ENCODE measurements around the gene GID8. TPM values are rescaled to one million over a fixed set of nuclear protein-coding genes. Genes with fewer than 3 reads are reported as not detected.

Gene GID8
- total and polyA plus RNA-seq, 9 of the 15 experiments (the other 6 are each of a cell fraction or from before 2014, with no cell fraction given) = 7.5 to 31.6 (median 22.2) TPM

- no peak for TF ChIP-seq FOXA3 (CRISPR knock-in tag; conservative IDR thresholded peaks at IDR 0.05 in 1 of 2, IDR thresholded peaks at IDR 0.05 in 1 of 2)
- no peak for TF ChIP-seq MAFG (tag; conservative IDR thresholded peaks at IDR 0.05)
- TF ChIP-seq RBM39 (optimal IDR thresholded peaks at IDR 0.05; ENCODE audit: low read depth, low read length) = no peak
- TF ChIP-seq ZNF717 (CRISPR knock-in tag; IDR thresholded peaks at IDR 0.05) = no peak
- TF ChIP-seq ZSCAN32 (CRISPR knock-in tag; IDR thresholded peaks at IDR 0.05) = no peak
- TF ChIP-seq NR3C1 (CRISPR knock-in tag; IDR thresholded peaks at IDR 0.05) = no peak
- peak in 2 of 3 experiments; percentile 33 to 35; a peak in 2 of 6 replicates for TF ChIP-seq CTCF (IDR thresholded peaks at IDR 0.05 in 2 of 3, conservative IDR thresholded peaks at IDR 0.05 in 1 of 3; ENCODE audit: insufficient read depth in 2 of 3, low read depth in 1 of 3, low read length in 3 of 3)
- TF ChIP-seq TSC22D4 (tag; IDR thresholded peaks at IDR 0.05) = no peak
- TF ChIP-seq E2F8 (IDR thresholded peaks at IDR 0.05; ENCODE audit: low read depth, partially characterized antibody) = peak; percentile 25
- TF ChIP-seq NCOA6 (IDR thresholded peaks at IDR 0.05) = no peak
- TF ChIP-seq BCLAF1 (IDR thresholded peaks at IDR 0.05; ENCODE audit: borderline replicate concordance in 1 of 2, control insufficient read depth in 1 of 2, low read depth in 2 of 2, low read length in 1 of 2) = no peak
- TF ChIP-seq ZSCAN29 (IDR thresholded peaks at IDR 0.05) = no peak
- 0 out of 2 replicates have a peak, but pooled peaks have one; percentile 31 for TF ChIP-seq MAX (CRISPR knock-in tag; IDR thresholded peaks at IDR 0.05)
- TF ChIP-seq NCOA4 (IDR thresholded peaks at IDR 0.05; ENCODE audit: partially characterized antibody) = no peak
- no peak for TF ChIP-seq SAFB2 (IDR thresholded peaks at IDR 0.05; ENCODE audit: borderline replicate concordance, low read depth, low read length, severe bottlenecking)
- no peak for TF ChIP-seq SMARCC2 (IDR thresholded peaks at IDR 0.05; ENCODE audit: low read depth)
- TF ChIP-seq CREB1 (IDR thresholded peaks at IDR 0.05) = peak; percentile 30; the same call in 1 of the 2 replicates
- TF ChIP-seq CREB1 (CRISPR knock-in tag; IDR thresholded peaks at IDR 0.05) = no peak
- TF ChIP-seq ZEB2 (IDR thresholded peaks at IDR 0.05) = peak; percentile 46; the same call in 1 of the 2 replicates
- no peak for TF ChIP-seq ZNF217 (CRISPR knock-in tag; IDR thresholded peaks at IDR 0.05)
These were observed 37.0 kb upstream of the GID8 start (continued) for GRCh38 chr20:62900692-62901584.
